HL-60 (cell line): Measurements from ENCODE around the gene NDUFA11.
"Not testable (repeated sequence)": the region's sequence is repeated elsewhere in the genome, so short reads cannot be mapped to it uniquely, and the experiment has no call there.

Source experiments
- DNase-seq, 2 experiments: peaks; one replicate each; pipeline ENCODE4 v3.0.0-alpha.2; 2010 to 2020; ENCODE audit warnings: low read depth in 1 of 2, low spot score in 1 of 2
- H3K27ac ChIP-seq: fragments of 250-450 bp; sonication (Bioruptor Pico); replicated peaks from 2 replicates; pipeline ENCODE4 v1.5.1; 2020; ENCODE audit warnings: mild to moderate bottlenecking, moderate library complexity
- H3K27me3 ChIP-seq: fragments of 250-450 bp; sonication (Bioruptor Pico); 2 replicates; pipeline ENCODE4 v1.5.1; 2021; ENCODE audit warnings: mild to moderate bottlenecking, moderate library complexity; ENCODE audit not compliant: insufficient read depth, poor library complexity, severe bottlenecking
- H3K4me3 ChIP-seq: replicated peaks from 2 replicates; pipeline ENCODE4 v1.5.1; 2011; ENCODE audit warnings: mild to moderate bottlenecking, control low read depth, low read length; ENCODE audit not compliant: insufficient read depth
- CTCF ChIP-seq: IDR thresholded peaks from one replicate; pipeline ENCODE4 v1.5.1; 2011; ENCODE audit warnings: low read length, control low read depth, inconsistent platforms; ENCODE audit not compliant: insufficient read depth
- GABPA ChIP-seq: IDR thresholded peaks from 2 replicates; pipeline ENCODE4 v1.6.1; 2012; ENCODE audit warnings: low read depth
- POLR2AphosphoS5 ChIP-seq: IDR thresholded peaks from 2 replicates; pipeline ENCODE4 v1.6.1; 2012; ENCODE audit warnings: low read depth
- SPI1 ChIP-seq: IDR thresholded peaks from 2 replicates; pipeline ENCODE4 v1.6.1; 2012; ENCODE audit warnings: low read depth, mild to moderate bottlenecking, borderline replicate concordance
- TF ChIP-seq, protein P1 (sequence below): IDR thresholded peaks from 2 replicates; pipeline ENCODE4 v1.6.1; 2012; ENCODE audit warnings: low read depth; ENCODE audit not compliant: insufficient replicate concordance

The NDUFA11 gene

DNA sequence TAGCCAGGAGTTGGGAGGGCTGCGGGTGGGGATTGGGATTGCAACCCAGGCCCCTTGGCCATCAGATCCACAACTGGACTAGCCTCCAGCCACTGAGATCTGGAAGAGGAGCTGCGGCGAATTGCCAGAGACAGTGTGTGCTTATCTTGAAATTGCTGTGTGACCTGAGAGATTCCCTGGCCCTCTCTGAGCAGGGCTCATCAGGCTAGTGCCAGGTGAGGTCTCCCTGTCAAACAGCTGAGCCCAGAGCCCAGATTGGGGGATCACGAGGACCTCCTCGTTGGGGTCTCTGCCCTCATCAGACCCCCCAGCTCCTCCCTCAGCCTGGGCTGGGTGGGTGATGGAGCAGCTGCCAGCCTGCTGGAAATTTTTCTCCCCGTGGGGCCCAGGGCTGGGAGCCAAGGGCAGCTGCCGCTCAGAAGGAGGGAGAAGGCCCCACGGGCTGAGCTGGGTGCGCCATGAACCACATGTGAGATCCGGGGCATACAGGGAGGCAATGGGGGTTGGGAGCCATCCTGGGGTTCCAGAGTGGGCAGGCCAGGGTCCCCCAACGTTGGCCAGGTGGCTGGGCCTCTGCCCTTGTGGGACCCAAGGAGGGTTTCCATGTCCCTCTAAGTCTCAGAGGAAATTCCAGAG, 40.4 kb downstream of the NDUFA11 start:
- no peak overlapping the region for H3K4me3 ChIP-seq
- H3K27me3 ChIP-seq = no peaks in the 10 kb centered on the region
- DNase-seq = no peak
- TF ChIP-seq GABPA (no peak), CTCF (no peak), SPI1 (no peak), POLR2AphosphoS5 (no peak)
- TF ChIP-seq, protein P1, sequence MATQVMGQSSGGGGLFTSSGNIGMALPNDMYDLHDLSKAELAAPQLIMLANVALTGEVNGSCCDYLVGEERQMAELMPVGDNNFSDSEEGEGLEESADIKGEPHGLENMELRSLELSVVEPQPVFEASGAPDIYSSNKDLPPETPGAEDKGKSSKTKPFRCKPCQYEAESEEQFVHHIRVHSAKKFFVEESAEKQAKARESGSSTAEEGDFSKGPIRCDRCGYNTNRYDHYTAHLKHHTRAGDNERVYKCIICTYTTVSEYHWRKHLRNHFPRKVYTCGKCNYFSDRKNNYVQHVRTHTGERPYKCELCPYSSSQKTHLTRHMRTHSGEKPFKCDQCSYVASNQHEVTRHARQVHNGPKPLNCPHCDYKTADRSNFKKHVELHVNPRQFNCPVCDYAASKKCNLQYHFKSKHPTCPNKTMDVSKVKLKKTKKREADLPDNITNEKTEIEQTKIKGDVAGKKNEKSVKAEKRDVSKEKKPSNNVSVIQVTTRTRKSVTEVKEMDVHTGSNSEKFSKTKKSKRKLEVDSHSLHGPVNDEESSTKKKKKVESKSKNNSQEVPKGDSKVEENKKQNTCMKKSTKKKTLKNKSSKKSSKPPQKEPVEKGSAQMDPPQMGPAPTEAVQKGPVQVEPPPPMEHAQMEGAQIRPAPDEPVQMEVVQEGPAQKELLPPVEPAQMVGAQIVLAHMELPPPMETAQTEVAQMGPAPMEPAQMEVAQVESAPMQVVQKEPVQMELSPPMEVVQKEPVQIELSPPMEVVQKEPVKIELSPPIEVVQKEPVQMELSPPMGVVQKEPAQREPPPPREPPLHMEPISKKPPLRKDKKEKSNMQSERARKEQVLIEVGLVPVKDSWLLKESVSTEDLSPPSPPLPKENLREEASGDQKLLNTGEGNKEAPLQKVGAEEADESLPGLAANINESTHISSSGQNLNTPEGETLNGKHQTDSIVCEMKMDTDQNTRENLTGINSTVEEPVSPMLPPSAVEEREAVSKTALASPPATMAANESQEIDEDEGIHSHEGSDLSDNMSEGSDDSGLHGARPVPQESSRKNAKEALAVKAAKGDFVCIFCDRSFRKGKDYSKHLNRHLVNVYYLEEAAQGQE = no peak
- no peak overlapping the region for H3K27ac ChIP-seq

DNA sequence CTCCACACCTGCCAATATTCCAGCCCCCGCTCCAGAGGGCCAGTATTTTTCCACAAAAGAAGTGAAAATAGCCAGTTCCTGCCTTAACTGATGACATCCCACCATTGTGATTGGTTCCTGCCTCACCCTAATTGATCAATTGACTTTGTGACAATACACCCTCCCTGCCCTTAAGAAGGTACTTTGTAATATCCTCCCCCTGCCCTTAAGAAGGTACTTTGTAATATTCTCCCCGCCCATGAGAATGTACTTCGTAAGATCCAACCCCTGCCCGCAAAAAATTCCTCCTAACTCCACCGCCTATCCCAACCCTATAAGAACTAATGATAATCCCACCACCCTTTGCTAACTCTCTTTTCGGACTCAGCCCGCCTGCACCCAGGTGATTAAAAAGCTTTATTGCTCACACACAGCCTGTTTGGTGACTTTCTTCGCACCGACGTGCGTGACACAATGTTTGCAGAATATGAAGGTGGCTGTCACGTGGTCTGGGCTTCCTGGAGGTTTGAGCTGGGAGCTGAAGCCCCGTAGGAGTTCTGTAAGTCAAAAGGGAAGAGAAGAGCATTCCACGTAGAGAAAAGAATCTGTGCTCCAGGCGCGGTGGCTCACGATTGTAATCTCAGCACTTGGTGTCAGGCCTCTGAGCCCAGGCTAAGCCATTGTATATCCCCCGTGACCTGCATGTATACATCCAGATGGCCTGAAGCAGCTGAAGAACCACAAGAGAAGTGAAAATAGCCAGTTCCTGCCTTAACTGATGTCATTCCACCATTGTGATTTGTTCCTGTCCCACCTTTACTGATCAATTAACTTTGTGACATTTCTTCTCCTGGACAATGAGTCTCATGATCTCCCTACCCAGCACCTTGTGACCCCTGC, 46.1 kb downstream of the NDUFA11 start:
- no peak for DNase-seq
- Histone ChIP-seq H3K27ac (no peak overlapping the region), H3K27me3 (no peaks in the 10 kb centered on the region), H3K4me3 (no peak overlapping the region)
- TF ChIP-seq GABPA (no peak), POLR2AphosphoS5 (no peak), SPI1 (no peak), CTCF (no peak)
- TF ChIP-seq, protein P1 = no peak

GRCh38 chr19:5855151-5855550, 48.4 kb downstream of the NDUFA11 start:
- DNase-seq, H3K4me3 ChIP-seq, H3K27ac ChIP-seq, H3K27me3 ChIP-seq: not testable (repeated sequence)

DNA sequence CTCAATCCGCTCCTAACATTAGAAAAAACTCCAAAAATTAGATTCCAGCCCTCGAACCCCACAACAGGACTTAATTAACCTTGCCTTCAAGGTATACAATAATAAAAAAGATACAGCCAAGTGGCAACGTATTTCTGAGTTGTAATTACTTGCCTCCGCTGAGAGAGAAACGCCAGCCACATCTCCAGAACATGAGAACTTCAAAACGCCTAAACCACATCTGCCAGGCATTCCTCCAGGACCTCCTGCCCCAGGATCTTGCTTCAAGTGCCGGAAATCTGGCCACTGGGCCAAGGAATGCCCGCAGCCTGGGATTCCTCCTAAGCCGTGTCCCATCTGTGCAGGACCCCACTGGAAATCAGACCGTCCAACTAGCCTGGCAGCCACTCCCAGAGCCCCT, 49.5 kb downstream of the NDUFA11 start:
- H3K4me3 ChIP-seq = not testable (repeated sequence)

GRCh38 chr19:5851302-5851701, 52.3 kb downstream of the NDUFA11 start, which contains the start of gene FUT3:
FUT3 (minus strand) TSS chr19:5851449.
- DNase-seq = no peak
- H3K27ac ChIP-seq = no peak within 1 kb of the TSS
- no peaks in the 10 kb centered on the region for H3K27me3 ChIP-seq
- no peak within 1 kb of the TSS for H3K4me3 ChIP-seq
- TF ChIP-seq SPI1 = no peak
- TF ChIP-seq POLR2AphosphoS5 = no peak
- no peak for TF ChIP-seq CTCF
- TF ChIP-seq, protein P1 = no peak
- no peak for TF ChIP-seq GABPA

More for the DNA sequence above, 49.5 kb downstream of the NDUFA11 start:
- not testable (repeated sequence) for H3K27me3 ChIP-seq, DNase-seq, H3K27ac ChIP-seq
